ENCODE data around the gene B4GALT1.

B4GALT1 gene

DNA sequence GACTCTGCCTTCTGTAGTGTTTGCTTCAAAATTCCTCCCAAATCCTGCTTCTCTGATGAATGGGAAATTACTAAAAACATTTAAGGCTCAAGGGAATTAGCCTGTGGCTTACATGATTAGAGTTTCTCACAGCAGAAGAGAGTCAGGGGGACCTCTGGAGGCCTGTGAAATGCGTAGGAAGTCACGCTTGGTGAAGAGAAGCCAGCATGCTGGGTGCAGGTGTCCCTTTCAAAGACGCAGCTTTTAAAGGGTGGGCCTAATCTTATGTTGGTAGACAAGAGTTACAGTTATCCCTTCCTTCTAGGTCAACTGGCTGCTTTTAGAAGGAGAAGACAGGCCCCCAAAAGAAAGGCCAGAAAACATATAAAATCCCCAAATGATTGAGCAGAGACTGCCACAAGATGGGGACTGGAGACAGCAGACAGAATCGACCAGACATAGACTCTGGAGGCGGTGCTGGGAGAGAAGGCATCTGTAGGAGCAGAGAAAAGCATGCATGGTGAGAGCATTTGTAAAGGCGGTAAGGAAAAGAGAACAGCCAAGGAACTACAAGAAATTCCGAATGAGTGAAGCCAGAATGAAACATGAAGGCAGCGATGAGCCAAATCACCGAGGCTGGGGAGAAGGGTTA is 42.3 kb downstream of the B4GALT1 start:
- no peak for DNase-seq (ENCODE audit: low read depth in 2 of 2)

DNA sequence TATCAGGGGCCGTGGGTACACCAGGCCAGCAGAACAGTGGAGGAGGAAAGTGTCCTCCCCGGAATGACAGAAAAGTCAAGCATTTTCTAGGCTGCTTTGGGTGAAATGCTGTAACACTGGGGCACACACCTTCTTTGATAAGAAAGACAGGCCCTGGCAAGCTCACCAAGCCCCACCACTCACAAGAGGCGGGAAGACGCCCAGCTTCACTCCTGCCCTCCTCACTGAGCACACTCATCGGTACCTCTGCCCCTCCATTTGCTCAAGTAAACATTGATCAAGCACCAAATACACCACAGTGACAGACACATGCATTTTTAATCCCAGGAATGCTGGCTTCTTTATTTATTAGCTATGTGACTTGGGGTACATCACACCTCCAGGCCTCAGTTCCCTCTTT is 43.1 kb downstream of the B4GALT1 start:
- DNase-seq (ENCODE audit: low read depth in 2 of 2): no peak

DNA sequence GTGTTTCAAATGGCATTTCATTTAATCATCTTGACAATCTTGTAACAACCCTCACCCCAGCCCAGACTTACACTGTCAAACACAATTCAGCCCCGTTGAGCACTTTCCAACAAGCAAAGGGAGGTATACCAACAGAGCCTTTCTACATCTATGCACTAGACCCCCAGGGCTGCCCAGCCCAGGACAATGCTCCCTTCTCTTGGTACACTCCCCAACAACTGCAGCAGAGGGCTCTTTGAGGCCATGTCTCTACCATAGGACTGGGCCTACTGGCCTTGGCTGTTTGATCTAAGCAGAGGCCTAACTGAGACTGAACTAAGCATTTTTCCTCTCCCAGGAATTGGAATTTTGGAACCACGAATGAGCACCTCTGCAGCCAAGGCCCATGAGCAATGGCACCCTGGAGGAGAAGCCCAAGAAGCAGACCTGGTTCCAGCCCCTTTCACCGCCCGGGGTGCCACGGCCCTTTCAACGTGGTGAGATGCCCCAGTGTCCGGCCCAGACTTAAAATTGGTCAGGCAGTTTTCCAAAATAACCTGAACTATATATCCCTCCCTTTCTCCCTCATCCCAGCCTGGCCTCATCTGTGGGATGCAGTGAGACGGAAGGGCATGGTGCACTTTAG is 43.6 kb downstream of the B4GALT1 start:
- DNase-seq (ENCODE audit: low read depth in 2 of 2): no peak

DNA sequence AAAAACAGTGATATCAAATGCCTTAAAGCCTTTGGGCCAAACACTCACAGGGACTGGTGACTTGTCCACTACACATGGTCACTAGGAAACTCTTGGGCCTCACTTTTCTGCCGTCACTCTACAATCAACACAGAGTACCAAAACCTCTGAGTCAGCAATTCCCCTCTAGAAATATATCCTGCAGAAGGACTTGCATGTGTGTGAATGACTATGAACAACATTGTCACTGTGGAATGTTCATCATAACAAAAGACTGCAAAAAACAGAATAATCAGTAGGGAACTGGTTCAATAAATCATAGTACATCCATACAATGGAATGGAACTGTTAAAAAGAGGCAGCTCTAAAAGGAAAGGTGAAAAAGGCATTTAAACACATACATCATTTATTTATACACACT is 46.5 kb downstream of the B4GALT1 start:
- no peak for DNase-seq (ENCODE audit: low read depth in 2 of 2)

DNA sequence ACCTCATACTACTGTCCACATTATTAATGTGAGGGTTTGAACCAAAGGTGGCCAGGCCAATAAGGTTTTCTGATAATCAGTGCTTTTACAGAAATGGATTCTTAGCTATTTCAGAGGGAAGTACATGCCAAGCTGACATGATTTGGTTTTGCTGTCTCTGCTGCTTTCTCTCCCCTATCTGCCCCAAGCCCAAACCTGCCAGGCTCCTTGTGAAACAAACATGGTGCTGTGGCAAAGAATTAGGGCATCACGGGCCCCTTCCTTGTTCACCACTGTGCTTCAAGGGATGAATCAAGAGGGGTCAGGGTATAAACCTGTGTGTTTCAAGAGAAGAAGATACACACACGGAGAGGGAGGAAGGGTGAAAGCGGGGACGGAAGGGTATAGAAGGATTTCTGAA is 49.3 kb downstream of the B4GALT1 start:
- no peak for DNase-seq (ENCODE audit: low read depth in 2 of 2)

DNA sequence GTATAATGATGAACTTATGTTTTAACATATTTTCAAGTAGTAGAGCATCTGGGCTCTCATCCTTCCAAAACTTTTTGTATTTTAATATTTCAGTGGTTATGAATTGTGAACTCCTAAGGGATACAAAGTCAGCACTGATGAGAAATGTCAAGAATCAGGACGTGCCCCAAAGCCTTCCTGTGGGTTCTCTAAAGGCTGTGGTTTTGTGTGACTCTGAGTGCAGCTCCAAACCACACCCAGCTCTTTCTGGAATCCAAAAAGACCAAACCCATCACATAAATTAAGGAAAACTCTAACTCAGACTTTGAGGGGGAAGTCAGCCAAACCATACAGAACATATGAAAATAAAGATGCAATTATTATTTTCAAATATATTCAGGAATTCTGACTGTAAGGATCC is 49.8 kb downstream of the B4GALT1 start:
- no peak for DNase-seq (ENCODE audit: low read depth in 2 of 2)

DNA sequence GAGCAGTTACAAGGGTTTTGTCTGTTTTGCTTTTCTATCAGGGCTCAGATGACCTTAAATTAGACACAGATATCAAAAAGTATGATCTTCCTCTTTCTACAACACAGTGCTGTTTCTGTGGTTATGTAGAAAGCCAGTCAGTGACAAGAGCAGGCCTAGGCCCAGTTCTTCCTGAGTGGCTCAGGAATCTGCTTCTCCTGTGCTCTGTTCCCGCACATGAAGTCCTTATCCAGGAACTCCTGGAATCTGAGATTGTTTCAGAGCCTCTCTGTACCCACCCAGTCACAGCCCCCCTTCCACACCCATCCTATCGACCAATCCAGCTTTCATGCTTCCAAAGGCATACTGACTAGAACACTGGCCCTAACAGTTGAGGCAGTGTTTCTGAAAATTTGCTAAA is 50.3 kb downstream of the B4GALT1 start:
- DNase-seq (ENCODE audit: low read depth in 2 of 2): no peak

DNA sequence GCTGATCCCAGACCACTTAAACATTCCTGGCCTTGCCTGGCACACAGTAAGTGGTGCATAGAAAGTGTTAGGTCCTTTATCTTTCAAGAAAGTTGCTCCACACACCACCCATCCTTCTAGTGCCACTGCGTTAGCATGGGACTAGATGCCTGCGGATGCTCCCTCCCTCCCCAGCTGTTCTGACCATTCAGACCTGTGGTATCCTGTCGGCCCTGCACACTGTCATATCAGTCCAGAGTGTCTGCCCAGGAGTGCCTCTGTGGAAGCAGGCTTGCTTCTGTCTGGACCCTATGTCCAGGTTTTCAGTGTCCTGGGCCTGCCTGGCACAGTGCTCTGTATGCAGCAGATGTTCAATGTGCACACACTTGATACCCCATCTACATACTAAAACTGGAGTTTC is 52.4 kb downstream of the B4GALT1 start:
- no peak for DNase-seq (ENCODE audit: low read depth in 2 of 2)

DNA sequence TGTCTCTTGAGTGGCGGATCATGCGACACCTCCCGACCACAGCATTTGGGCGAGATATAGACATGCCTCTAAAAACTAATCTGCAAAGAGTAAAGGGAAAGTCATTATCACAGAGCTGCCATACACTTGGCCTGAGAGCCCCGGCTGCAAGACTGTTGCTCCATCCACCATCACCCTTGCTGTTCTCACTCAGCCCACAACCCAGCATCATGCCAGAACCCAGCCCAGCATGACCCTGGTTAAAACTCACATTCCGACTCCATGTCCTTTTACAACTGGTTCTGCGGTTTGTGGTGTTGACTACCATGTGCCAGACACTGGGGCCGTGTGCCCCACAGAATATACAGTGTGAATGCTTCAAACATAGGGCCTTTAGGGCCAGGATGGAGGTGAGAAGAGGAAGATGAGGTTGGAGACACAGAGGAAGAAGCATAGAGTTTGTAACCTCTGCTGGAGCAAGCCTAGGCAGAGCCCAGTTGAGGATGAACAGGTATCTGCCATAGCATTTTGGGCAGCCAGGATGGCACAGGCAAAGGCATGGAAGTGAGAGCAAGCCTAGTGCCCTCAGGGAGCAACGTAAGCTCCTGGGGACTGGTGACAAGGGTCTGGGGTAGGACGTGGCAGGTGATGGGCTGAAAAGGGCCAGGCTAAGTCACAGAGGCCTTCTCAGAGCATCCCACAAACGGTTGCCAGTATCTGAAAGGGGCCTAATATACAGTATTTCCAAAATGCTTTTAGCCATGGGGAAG is 53.2 kb downstream of the B4GALT1 start:
- DNase-seq (ENCODE audit: low read depth in 2 of 2): no peak

DNA sequence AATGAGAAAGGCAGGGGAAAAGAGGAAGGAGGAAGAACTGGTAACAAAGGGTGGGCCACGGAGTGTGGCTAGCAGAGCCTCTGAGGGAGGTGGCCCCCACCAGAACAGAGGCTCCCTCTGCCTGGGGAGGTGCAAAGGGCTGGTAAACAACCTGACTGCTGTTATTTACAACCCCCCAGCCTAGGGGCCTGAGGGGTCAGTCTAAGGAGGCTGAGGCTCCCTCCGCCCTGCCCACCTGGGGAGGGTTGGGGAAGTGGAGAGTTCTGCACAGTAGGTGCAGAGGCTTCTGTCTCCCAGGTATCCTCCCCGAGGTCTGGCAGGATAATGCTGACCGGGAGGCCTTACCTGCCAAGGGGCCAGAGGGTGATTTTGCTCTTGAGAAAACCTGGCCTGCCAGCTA is 55.0 kb downstream of the B4GALT1 start:
- DNase-seq (ENCODE audit: low read depth in 2 of 2): no peak

DNA sequence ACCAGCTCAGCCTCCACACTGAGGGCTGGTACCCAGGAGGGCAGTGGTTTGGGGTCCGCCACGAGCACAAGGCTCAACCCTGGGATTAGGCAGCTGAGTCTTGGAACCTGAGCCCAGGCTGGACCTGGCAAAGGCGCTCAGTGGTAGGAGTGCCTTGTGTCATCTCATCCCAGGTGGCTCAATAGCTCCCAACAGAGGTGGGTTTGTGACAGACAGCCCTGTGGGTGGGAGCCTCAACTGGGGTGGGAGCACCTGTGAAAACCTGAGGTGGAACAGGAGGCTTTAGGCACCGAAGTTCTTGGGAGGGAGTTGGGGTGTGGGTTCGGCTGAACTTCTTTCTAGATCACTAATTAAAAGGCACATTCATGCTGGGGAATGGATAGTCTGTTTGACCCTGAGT is 55.5 kb downstream of the B4GALT1 start:
- no peak for DNase-seq (ENCODE audit: low read depth in 2 of 2)

DNA sequence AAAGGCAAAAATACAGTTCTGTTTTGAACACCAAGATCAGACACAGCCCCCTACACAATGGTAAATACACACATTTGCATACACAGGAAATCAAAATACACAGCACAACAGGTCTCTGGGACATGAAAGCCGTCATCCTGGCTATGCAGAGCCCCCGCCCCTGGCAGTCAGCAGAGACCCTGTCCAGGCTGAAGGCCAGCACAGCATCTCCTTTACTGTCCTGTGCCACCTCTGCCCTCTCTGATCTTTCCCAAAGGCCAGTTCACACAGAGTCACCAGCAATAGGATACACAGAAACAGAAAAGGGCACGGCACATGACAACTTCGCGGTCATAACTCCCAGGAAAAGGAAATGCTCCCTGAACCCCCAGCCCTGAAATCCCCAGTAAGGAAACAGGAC is 56.5 kb downstream of the B4GALT1 start:
- DNase-seq (ENCODE audit: low read depth in 2 of 2): no peak

DNA sequence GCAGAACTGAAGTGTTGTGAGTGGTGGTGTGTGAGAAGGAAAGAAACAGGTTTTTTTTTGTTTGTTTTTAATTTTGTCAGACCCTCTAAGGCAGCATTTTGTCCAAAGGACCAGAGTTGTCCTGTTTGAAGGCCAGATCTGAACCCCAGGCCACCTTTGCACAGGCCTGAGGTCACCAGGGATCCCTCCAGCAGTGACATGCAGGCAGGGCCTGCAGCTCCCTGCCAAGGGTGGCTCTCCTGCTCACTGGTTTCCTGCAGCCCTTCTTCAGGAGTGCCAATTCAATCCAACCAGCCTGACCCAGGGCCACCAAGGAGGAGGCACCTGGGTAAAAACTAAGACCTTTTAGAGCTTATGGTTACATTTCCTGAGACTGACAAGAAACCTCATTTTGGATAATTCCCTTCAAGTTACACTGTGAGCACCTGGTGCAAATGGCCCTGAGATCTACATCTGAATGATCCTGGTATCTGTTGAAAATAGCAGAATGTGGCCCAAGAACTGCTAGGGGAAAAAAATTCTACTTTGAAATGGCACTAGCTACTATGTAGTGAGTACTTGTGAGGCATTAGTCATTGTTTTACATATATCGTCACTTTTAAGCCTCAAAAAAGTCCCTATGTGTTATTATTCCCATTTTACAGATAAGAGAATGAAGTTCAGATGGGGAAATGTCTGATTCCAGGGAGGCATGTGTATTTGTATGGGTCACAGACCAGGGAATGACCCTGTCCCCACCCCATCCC is 57.1 kb downstream of the B4GALT1 start:
- no peak for DNase-seq (ENCODE audit: low read depth in 2 of 2)

DNA sequence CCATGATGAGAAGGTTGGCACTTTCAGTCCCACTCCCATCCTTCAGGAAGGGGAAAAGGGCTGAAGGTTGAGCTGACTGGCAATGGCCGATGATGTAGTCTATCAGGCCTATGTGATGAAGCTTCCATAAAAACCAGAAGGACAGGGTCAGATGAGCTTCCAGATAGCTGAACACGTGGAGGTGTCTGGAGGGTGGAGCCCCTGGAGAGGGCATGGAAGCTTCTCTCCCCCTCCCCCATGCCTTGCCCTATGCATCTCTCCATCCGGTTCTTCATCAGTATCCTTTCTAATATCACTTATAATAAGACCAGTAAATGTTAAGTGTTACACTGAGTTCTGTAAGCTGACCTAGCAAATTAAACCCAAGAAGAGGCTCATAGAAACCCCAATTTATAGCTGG is 58.0 kb downstream of the B4GALT1 start:
- DNase-seq (ENCODE audit: low read depth in 2 of 2): no peak

DNA sequence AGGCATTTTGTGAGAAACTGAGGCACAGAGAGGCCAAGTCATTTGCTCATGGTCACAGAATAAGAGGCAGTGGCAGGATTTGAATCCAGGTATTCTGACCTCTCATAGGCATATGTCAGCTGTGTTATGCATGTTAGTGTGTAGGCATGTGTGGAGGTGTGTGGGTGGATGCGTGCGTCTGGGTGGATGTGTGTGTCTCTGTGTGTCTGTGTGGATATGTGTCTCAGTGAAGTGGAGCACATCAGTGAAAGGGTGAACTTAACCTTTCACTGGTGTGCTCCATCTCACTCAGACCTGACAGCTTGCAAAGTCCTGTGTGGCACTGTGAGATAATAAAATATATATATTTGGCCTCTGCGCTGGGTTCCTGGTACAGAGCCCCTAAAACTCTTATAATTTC is 58.7 kb downstream of the B4GALT1 start:
- DNase-seq (ENCODE audit: low read depth in 2 of 2): no peak

DNA sequence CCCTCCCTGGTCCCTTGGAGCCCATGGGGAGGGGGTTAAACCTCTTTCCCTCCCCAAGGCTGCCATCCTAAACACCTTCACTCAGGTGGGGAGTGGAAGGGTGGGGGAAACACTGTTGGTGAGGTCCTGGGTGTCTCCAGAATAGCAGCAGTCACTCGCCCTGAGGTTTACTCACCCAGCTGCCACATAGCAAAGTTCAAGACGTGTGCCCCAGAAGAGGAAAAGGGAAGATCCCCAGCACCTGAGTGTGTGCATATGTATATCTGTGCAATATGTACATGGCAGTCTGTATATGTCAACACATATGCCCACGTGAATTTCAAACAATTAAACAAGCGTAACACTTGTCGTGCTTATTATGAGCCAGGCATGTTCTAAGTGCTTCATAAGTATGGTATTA is 59.4 kb downstream of the B4GALT1 start:
- DNase-seq (ENCODE audit: low read depth in 2 of 2): no peak

DNA sequence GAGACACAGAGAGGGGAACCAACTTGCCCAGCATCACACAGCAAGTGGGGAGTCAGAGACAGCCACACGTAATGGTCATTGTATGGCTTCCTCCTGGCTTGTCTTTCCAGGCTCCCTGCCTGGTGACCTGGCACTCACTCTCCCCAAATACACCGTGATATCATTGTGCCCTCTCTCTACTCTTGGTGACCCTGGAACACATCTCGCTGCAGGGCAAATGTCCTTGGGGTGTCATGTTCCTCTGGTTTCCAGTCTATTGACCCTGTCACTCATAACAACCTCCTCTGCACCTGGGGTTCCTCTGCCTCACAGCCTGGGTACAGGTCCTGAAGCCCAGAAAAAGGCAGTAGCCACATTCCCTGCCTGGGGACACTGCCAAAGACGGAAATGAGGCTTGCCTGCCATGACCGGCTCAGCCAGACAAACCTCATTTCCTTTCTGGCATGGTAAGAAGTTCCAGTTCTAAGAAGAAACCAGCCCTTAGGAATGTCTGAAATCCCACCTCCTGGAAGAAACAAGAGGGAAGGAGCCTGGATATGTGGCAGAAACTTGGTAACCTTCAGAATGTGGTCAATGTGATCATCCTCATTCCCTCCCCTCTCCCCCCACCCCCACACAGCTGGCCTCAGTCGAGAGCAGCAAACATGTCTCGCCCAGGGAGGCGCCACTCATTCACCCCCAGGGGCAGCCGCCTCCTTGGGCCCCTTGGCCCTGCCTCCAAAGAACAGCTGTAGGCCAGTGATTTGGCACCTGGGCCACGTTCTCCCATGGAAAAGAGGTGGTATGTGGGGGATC is 60.1 kb downstream of the B4GALT1 start:
- DNase-seq (ENCODE audit: low read depth in 2 of 2): no peak

DNA sequence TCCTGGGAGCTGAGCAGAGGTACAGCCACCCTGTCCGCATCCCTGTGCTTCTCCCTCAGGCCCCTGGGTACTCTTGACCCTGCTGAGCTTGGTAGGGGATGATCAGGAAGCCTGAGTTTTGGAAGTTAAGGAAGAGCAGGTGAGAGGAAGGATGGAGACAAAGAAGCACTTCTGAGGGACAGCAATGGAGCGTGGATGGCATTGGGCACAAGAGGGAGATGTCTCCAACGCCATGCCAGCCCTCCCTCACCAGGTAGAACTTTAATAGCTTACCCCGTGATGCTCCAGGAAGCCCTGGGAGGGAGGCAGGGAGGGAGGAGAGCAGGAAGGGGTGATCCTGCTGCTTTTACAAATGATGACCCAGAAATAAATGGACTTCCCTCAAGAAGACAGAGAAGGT is 60.8 kb downstream of the B4GALT1 start:
- no peak for DNase-seq (ENCODE audit: low read depth in 2 of 2)

DNA sequence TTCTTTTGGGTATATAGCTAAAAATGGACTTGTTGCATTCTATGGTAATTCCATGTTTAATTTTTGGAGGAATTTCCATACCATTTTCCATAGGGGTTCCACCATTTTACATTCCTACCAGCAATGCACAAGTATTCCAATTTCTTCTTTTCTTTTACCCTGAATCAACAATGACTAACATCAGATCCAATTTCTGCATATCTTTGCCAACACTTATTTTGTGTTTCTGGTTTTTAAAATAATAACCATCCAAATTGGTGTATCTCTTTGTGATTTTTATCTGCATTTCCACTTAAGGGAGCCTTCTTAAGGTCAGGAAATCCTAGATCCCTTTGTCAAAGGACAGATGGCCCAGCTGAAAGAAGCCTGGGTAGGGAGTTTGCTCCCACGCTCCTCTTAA is 61.2 kb downstream of the B4GALT1 start:
- no peak for DNase-seq (ENCODE audit: low read depth in 2 of 2)

DNA sequence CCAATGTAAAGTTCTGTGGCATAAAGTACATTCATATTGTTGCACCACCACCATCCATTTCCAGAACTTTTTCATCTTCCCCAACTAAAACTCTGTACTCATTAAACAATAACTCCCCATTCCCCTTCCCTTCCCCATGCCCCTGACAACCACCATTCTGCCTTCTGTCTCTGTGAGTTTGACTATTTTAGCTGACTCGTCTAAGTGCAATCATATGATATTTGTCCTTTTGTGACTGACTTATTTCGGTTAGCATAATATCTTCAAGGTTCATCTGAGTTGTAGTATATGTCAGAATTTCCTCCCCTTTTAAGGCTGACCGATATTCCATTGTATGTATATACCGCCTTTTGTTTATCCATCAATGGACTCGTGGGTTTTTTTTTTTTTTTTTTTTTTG is 61.6 kb downstream of the B4GALT1 start:
- no peak for DNase-seq (ENCODE audit: low read depth in 2 of 2)

DNA sequence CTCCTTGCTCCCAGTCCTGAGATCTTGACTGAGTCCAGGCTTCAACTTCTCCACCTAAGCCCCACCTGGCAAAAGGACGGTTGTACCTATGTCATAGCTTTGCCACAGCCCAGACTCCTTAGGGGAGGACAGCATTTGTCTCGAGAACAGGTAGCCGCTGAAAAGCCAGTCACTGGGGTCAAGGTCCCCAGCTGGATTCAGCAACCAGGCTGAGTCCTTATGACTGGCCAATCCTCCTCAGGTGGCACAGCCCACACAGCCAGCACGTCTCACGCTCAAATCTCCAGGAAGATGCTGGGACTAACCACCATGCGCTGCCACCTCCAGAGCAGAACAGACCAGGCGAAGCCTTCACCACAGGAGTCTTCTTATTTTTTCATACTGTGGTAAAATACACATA is 62.7 kb downstream of the B4GALT1 start:
- no peak for DNase-seq (ENCODE audit: low read depth in 2 of 2)

Data from stimulated activated CD4-positive, alpha-beta T cell treated with anti-CD3 and anti-CD28 coated beads, Interleukin-12 subunit alpha, Interleukin-12 subunit beta, amount 100 ng/mL, for 24 hours (primary cell).